Measurements from ENCODE around the gene TRAPPC14. TPM values are rescaled to one million over a fixed set of nuclear protein-coding genes. Genes with fewer than 3 reads are reported as not detected.
"Not testable (repeated sequence)": the region's sequence is repeated elsewhere in the genome, so short reads cannot be mapped to it uniquely, and the experiment has no call there.

The TRAPPC14 gene
- total and polyA plus RNA-seq, 2 of the 8 experiments (the other 6 are each of a cell fraction or from before 2014, with no cell fraction given) = 11.9 to 22.1 TPM

DNA sequence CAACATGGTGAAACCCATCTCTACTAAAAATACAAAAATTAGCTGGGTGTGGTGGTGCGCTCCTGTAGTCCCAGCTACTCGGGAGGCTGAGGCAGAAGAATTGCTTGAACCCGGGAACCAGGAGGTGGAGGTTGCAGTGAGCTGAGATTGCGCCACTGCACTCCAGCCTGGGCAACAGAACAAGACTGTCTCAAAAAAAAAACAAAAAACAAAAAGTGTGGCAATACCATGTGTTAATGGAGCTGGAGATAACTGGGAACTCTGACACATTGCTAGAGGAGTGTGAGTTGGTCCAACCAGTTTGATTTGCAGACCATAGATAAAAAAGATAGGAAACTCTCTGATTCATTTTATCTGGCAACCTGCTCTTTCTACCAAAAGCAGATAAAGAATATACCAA is 12.2 kb downstream of the TRAPPC14 start:
- not testable (repeated sequence) for H3K9ac ChIP-seq (replicated peaks in 1 of 4; ENCODE audit: extremely low read depth in 1 of 4, low read depth in 3 of 4, low read length in 3 of 4); H2BK20ac ChIP-seq (ENCODE audit: low read length); H3K4me1 ChIP-seq (replicated peaks in 1 of 4; ENCODE audit: control insufficient read depth in 3 of 4, insufficient read depth in 4 of 4, low read length in 3 of 4); FAIRE-seq; H3K4me2 ChIP-seq (ENCODE audit: insufficient read depth in 1 of 2, low read depth in 2 of 2, low read length in 2 of 2); H2BK12ac ChIP-seq (ENCODE audit: low read depth, low read length); H3K4me3 ChIP-seq (ENCODE audit: extremely low read depth in 1 of 4, insufficient read depth in 2 of 4, low read depth in 3 of 4, low read length in 4 of 4); H3K9me3 ChIP-seq (ENCODE audit: insufficient read depth in 2 of 2, low read depth in 1 of 2, low read length in 1 of 2); H4K8ac ChIP-seq (ENCODE audit: extremely low read depth, insufficient read depth, low read length); H2BK5ac ChIP-seq (ENCODE audit: low read depth, low read length); H3K79me1 ChIP-seq (ENCODE audit: low read depth, low read length); H3K23me2 ChIP-seq (ENCODE audit: low read depth, low read length); H3K4ac ChIP-seq (replicated peaks; ENCODE audit: insufficient read length, low read depth, low read length); H2AFZ ChIP-seq (ENCODE audit: low read length); H3K23ac ChIP-seq (ENCODE audit: insufficient read length); DNase-seq (ENCODE audit: low read depth in 1 of 2, low spot score in 2 of 2); H3K36me3 ChIP-seq (ENCODE audit: control insufficient read depth in 2 of 4, insufficient read depth in 4 of 4, low read length in 3 of 4); H3K27ac ChIP-seq (ENCODE audit: low read depth, low read length); H3K14ac ChIP-seq (ENCODE audit: insufficient read length); H3K56ac ChIP-seq (replicated peaks; ENCODE audit: insufficient read length, low read depth, low read length); H4K91ac ChIP-seq (replicated peaks; ENCODE audit: insufficient read length, low read length); H3K18ac ChIP-seq (ENCODE audit: extremely low read depth, low read length); H4K5ac ChIP-seq (ENCODE audit: insufficient read length, low read depth, low read length); H2AK5ac ChIP-seq (ENCODE audit: low read depth, low read length); H2BK15ac ChIP-seq (ENCODE audit: low read length); H3K27me3 ChIP-seq (replicated peaks in 1 of 4; ENCODE audit: control insufficient read depth in 3 of 4, extremely low read depth in 1 of 4, insufficient read depth in 3 of 4, low read length in 3 of 4); H2BK120ac ChIP-seq (replicated peaks; ENCODE audit: low read depth, low read length); H4K20me1 ChIP-seq (replicated peaks in 1 of 2; ENCODE audit: control insufficient read depth in 1 of 2, insufficient read depth in 2 of 2, low read length in 2 of 2)
- peaks cover 0 to 12% of the 10 kb centered on the region in 2 experiments; a peak in 2 of 4 replicates for H3K79me2 ChIP-seq (ENCODE audit: control insufficient read depth in 1 of 2, insufficient read depth in 2 of 2, low read length in 2 of 2)
- 98% methylated on average over 4 of the region's 4 CpGs; no CpG with 5 or more reads in 1 of the 2 experiments for WGBS, 2 experiments (ENCODE audit: extremely low coverage in 1 of 2, insufficient coverage in 1 of 2, insufficient read length in 1 of 2, insufficient replicate concordance in 2 of 2, low coverage in 1 of 2, low lambda C conversion rate in 2 of 2, missing lambda C conversion rate in 1 of 2)
- POLR2A ChIA-PET (ENCODE audit: partially characterized antibody) = interaction anchor here (0.7 to 1.8 kb wide), 4 partner anchors 8 to 54 kb away, joined by 3 to 6 read pairs (median 3); no protein-coding TSS in a partner anchor
- CTCF ChIA-PET (ENCODE audit: partially characterized antibody) = interaction anchor here (0.6 to 10.2 kb wide), 6 partner anchors 14 to 480 kb away, joined by 3 to 108 read pairs (median 7); no protein-coding TSS in a partner anchor

Data from H1 (cell line).